ENCODE data around the gene CCDC9.

Gene CCDC9

GRCh38 chr19:47228168-47228936 is 28.0 kb upstream of the CCDC9 start:
- TF ChIP-seq POLR2A (IDR thresholded peaks at IDR 0.05; ENCODE audit: low read length) (peak; percentile 69), GATA1 (IDR thresholded peaks at IDR 0.05; ENCODE audit: low read depth, low read length) (no peak)
- DNase-seq = peak; percentile 77 to 88

DNA sequence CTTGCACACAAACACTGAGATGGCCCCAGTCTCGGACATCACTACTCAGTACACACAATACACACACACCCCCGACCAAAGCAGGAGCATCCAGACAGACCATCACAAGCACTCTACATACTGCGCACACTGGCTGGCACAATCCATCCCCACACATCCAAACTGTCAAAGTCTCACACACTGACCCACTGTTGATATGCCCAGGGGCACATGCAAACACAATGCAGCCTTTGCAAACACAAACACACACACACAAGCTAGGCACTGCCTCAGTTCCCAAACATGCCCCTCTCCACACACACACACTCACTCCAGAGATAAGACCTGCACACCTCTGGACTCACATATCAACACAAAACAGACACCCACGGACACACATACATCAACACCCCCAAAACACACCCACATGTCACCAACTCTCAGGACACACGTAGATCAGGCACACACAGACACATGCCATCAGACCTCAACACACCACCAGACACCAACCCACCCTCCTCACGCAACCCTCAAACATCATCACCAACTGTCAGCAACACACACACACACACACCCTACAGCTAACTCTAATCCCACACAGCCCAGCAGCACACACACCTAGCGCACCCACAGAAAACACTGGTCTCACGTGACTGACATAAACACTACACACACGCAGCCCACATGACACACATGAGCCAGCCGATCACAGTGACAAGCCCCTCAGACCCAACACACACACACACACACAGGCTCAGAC is 27.2 kb upstream of the CCDC9 start:
- peak; percentile 86 to 87 for DNase-seq
- TF ChIP-seq POLR2A (IDR thresholded peaks at IDR 0.05; ENCODE audit: low read length) (peak; percentile 58), GATA1 (IDR thresholded peaks at IDR 0.05; ENCODE audit: low read depth, low read length) (no peak)

GRCh38 chr19:47229676-47230053 is 26.7 kb upstream of the CCDC9 start:
- TF ChIP-seq POLR2A (IDR thresholded peaks at IDR 0.05; ENCODE audit: low read length) (no peak), GATA1 (IDR thresholded peaks at IDR 0.05; ENCODE audit: low read depth, low read length) (no peak)
- peak; percentile 81 to 86 for DNase-seq

GRCh38 chr19:47230054-47230920 is 26.0 kb upstream of the CCDC9 start:
- TF ChIP-seq POLR2A (IDR thresholded peaks at IDR 0.05; ENCODE audit: low read length) = no peak
- no peak for TF ChIP-seq GATA1 (IDR thresholded peaks at IDR 0.05; ENCODE audit: low read depth, low read length)

DNA sequence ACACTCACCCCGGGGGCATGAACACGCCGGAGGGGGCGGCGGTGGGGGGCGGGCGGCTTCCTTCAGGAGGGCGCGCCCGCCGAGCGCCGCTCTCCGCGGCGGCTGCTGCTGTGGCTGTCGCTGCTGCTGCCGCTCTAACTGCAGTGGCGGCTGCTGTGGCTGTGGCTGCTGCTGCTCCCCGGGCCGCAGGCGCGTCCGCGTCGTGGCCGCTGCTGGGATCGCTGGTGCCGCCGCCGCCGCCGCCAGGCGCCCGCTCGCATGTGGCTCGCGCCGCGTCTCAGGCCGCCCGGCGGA is 25.5 kb upstream of the CCDC9 start, which contains the start of gene BBC3:
BBC3 (minus strand) TSS at position 279 of the 294 bp plus-strand sequence. CDS start 2,768 bp downstream, outside the sequence.
- no peak for DNase-seq

More at GRCh38 chr19:47230054-47230920, 26.0 kb upstream of the CCDC9 start:
- DNase-seq = peak; percentile 90 to 95

DNA sequence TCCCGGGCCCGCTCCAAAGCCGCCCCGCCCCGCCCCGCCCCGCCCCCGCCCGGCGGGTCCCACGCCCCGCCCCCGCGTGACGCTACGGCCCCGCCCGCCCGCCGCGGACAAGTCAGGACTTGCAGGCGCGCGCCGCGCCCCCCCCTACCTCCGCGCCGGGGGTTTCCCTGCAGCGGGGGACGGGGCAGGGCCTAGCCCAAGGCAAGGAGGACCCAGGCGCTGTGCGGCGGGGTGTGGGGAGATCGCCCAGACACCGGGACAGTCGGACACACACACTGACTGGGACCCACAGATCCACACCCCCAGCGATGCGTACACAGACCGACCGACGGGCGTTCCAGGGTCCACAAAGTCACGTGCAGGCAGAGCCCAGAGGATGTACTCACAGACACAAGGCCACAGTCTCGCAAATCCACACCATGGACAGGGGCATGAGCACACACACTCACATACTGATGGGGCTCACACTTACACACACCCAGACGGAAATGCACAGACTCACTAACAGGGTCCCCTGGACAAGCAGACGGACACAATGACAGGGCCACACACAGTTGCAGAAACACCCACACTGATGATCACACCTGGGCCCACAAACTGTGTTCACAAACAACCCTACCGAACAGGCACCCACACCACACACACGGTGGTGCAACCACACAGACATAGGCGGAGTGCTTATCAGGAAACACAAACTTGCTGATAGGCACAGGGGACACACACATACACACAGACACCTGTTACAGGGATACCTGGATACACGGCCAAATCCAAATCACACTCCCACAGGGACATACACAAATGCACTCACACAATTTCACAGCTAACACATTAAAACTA is 24.9 kb upstream of the CCDC9 start:
- peak; percentile 93 to 97 for DNase-seq
- TF ChIP-seq POLR2A (IDR thresholded peaks at IDR 0.05; ENCODE audit: low read length) (peak; percentile 87), GATA1 (IDR thresholded peaks at IDR 0.05; ENCODE audit: low read depth, low read length) (no peak)

More for the DNA sequence above, 25.5 kb upstream of the CCDC9 start, which contains the start of gene BBC3:
- no peak for TF ChIP-seq POLR2A (IDR thresholded peaks at IDR 0.05; ENCODE audit: low read length)

DNA sequence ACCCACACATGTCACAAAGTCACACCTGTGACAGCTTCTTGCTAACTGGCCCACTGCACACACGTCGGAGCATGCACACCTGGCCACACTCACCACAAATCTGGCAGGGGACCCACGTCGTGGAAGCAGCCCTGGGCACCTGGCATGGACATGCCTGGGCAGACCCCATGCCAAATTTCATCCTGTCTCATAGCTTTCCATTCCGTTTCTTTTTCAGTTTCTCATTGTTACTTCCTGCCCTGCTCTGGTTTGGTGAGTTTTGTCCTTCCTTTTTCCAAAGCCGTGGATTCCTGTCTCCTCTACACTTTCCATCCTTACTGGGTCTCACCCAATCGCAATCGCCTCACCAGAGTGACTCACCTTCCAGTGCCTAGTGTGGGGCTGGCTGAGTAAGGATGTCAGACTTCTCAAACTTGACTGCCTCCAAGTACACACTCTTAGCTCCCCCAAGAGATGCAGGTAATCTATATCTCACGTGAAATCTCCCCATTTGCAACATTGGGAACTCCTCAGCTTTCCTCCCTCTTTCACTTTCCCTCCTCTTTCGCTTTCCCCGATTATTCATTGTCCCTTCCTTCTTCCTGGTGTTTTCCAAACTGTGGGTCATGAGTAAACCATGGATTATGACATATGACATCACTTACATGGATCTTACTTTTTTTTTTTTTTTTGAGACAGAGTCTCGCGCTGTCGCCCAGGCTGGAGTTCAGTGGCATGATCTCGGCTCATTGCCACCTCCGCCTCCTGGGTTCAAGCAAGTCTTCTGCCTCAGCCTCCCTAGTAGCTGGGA is 23.7 kb upstream of the CCDC9 start:
- DNase-seq = peak; percentile 34 to 81
- TF ChIP-seq GATA1 (IDR thresholded peaks at IDR 0.05; ENCODE audit: low read depth, low read length) (no peak), POLR2A (IDR thresholded peaks at IDR 0.05; ENCODE audit: low read length) (no peak)

DNA sequence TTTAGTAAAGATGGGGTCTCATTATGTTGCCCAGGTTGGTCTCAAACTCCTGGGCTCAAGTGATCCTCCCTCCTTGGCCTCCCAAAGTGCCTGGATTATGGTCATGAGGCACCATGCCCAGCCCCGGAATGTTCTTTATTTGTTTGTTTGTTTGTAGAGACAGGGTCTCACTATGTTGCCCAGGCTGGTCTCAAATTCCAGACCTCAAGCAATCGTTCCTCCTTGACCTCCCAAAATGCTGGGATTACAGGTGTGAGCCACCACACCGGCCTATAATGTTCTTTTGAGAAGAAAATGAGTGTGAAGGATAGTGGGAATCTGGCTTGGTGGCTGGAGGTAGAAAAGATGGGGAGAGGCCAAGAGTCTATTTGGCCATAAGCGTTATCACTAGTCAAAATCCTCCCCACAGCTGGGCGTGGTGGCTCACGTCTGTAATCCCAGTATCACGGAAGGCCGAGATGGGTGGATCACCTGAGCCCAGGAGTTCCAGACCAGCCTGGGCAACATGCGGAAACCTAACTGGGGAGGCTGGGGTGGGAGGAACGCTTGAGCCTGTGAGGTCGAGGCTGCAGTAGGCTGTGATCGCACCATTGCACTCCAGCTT is 20.2 kb upstream of the CCDC9 start:
- TF ChIP-seq GATA1 (IDR thresholded peaks at IDR 0.05; ENCODE audit: low read depth, low read length) (no peak), POLR2A (IDR thresholded peaks at IDR 0.05; ENCODE audit: low read length) (no peak)
- DNase-seq = no peak

DNA sequence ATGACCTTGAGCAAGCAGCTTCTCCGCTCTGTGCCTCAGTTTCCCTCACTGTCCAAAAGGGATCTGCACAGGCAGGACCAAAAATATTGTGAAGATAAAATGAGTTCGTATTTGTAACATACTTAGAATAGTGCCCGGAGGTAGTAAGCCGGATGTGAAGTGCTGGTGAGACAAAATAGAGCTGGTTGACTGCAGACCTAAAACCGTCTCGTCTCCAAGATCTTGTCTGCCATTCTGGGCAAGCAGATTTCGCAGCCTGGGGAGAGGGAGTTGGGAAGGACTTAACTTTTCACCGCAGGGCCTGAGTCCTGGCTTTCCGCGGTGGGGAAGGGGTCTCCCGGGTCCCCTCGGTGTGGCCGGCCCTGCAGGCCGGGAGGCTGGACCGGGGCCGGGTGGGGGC is 17.2 kb upstream of the CCDC9 start:
- no peak for TF ChIP-seq POLR2A (IDR thresholded peaks at IDR 0.05; ENCODE audit: low read length)
- no peak for TF ChIP-seq GATA1 (IDR thresholded peaks at IDR 0.05; ENCODE audit: low read depth, low read length)
- DNase-seq = no peak

GRCh38 chr19:47239610-47240296 is 16.6 kb upstream of the CCDC9 start:
- TF ChIP-seq GATA1 (IDR thresholded peaks at IDR 0.05; ENCODE audit: low read depth, low read length) (no peak), POLR2A (IDR thresholded peaks at IDR 0.05; ENCODE audit: low read length) (no peak)
- DNase-seq = peak; percentile 31 to 65

DNA sequence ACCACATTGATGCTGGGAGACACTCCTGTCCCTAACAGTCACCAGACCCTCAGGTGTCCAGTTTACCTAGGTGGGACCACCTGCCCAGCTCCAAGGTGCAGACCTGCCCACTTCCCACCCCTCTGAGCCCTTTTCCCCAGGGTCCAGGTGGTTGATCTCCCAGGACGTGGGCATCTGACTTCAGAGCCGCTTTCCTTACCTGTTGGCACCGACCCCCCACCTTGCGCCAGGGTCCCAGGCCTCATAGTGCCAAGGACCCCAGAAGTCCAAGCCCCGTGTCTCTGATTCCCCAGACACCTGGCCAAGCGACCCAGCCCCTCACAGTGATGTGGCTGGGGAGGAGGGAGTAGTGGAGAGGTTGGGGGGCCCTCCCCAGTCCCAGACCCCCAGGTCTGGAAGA is 15.8 kb upstream of the CCDC9 start:
- TF ChIP-seq POLR2A (IDR thresholded peaks at IDR 0.05; ENCODE audit: low read length) (no peak), GATA1 (IDR thresholded peaks at IDR 0.05; ENCODE audit: low read depth, low read length) (no peak)
- DNase-seq = no peak

All from erythroblast (primary cell).